ENCODE measurements around the gene ADARB1. TPM values are rescaled to one million over a fixed set of nuclear protein-coding genes. Genes with fewer than 3 reads are reported as not detected.

ADARB1 gene
- total and polyA plus RNA-seq, 2 of the 8 experiments (the other 6 are each of a cell fraction or from before 2014, with no cell fraction given) = 4.7 to 14.9 TPM

DNA sequence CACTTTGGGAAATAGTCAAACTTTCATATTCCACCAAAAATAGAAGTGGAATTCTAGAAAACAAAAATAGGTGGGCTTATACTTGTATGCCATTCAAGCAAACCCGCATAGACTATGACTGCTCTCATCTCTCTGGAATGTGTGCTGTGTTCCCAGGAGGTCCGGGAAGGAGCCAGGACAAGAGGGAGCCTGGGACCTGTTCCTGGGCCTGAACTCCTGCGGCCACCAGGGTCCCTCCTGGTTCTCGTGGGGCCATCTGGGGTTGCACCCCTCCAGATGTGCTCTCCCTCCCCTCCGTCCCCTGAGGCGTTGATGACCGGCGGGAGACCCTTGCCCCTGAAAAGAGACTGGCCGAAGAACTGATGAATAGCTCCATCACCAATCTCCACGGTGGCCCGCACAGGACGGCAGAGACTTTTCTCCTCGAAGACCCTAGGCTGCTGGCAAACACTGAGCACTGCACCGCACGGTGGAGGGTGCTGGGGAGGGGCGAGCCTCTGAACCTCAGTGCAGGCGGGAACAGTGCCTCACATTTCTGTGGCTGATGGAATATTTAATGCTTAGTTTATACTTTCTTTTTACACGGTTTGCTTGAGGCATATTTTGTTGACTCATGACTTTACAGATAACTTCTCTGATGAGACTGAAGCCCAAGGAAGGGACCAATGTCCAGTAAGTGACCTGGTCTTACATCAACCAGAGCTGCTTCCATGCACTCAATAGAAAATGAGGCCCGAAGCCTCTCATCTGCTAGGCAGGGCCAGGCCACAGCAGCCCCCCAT, 9.6 kb upstream of the ADARB1 start (continued):
- TF ChIP-seq CHD7 (IDR thresholded peaks at IDR 0.05; ENCODE audit: insufficient replicate concordance, low read length) (no peak), SIRT6 (IDR thresholded peaks at IDR 0.05; ENCODE audit: low read length) (no peak), FOSL1 (IDR thresholded peaks at IDR 0.05; ENCODE audit: insufficient read depth, low read depth, low read length) (no peak), JUN (IDR thresholded peaks at IDR 0.05; ENCODE audit: low read depth, low read length) (no peak), SIX5 (IDR thresholded peaks at IDR 0.05; ENCODE audit: low read depth, low read length) (no peak), KDM1A (IDR thresholded peaks at IDR 0.05; ENCODE audit: borderline replicate concordance, low read length) (no peak), ATF3 (IDR thresholded peaks at IDR 0.05; ENCODE audit: insufficient read depth, low read depth, low read length) (no peak), RXRA (IDR thresholded peaks at IDR 0.05; ENCODE audit: insufficient read depth, low read depth, low read length) (no peak), TAF7 (optimal IDR thresholded peaks at IDR 0.05; ENCODE audit: borderline replicate concordance, low read depth, low read length) (no peak), YY1 (IDR thresholded peaks at IDR 0.05; ENCODE audit: low read depth, low read length) (no peak)

Measured in H1 (cell line).